GM10248 (cell line): Measurements from ENCODE around the gene TSLP.
A peak's percentile ranks its signal among the peaks of the same experiment; 100 is the strongest.

ENCODE experiments used
- CTCF ChIA-PET: fragments of 300-600 bp; sonication (Branson Sonifier 250); formaldehyde crosslinking; extraction: SDS; loops from one replicate; lab custom pipeline; 2021; ENCODE audit warnings: antibody characterized with exemption; lab: Yijun Ruan, JAX
- POLR2A ChIA-PET: fragments of 350-650 bp; sonication (Branson Sonifier 250); formaldehyde crosslinking; extraction: SDS; loops from one replicate; lab custom pipeline; 2020; ENCODE audit warnings: antibody characterized with exemption; lab: Yijun Ruan, JAX
- DNase-seq: peaks from one replicate; pipeline ENCODE4 v3.0.0; 2012; ENCODE audit errors: extremely low spot score
- CTCF ChIP-seq: IDR thresholded peaks from 2 replicates; pipeline ENCODE4 v1.5.1; 2012; ENCODE audit warnings: mild to moderate bottlenecking, low read depth; ENCODE audit errors: extremely low read depth, missing control alignments, control extremely low read depth

TSLP gene

GRCh38 chr5:111083323-111083722 lies 11.8 kb downstream of the TSLP start:
- TF ChIP-seq CTCF, result no peak
- no peak for DNase-seq
- ChIA-PET CTCF (interaction anchor here (1.5 kb wide), 1 partner anchor 11 kb away, joined by 3 read pairs; the partner anchor contains the start of gene TSLP), POLR2A (no interaction called here)

DNA sequence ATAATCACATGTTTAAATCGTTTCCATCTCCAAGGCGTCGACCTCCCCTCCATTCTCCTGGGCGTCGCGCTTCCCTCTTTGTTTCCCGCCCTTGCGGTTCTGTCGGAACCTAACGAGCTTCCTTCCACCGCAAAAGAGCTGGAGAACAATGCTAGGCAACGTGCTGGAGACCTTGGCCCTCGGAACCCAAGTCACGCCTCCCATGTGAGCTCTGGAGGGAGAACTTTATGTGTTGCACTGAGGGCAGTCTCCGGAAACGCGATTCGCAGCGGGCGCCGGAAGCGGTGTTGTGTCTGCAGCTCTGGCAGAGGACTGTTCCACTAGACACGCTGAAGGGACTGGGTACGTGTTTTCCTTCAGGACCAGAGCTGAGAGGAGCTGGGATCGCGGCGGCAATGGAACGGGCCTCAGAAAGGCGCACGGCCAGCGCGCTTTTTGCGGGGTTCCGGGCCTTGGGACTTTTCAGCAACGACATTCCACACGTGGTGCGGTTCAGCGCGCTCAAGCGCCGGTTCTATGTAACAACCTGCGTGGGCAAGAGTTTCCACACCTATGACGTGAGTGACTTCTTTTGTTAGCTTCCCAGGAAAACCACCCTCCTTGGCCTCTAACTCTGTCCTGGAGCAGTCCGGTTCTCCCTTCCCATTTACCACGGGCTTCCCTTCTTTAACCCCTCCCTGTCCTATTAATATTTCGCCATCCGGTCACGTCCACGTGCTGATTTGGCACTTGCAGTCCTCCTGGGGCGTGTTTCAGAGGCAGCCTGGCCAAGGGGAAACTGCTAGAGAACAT lies 20.7 kb downstream of the TSLP start, which contains the start of gene WDR36:
Gene WDR36 (plus strand): TSS at position 287 of the 792 bp plus-strand sequence. CDS start 109 bp downstream, at position 396.
- ChIA-PET CTCF (interaction anchor here (1.1 to 1.8 kb wide), 6 partner anchors 12 to 579 kb away, joined by 3 to 4 read pairs (median 3); no protein-coding TSS in a partner anchor), POLR2A (no interaction called here)
- peak; percentile 86 for DNase-seq
- no peak for TF ChIP-seq CTCF

- ChIA-PET POLR2A (no interaction called here), CTCF (interaction anchor here (1.3 kb wide), 1 partner anchor 339 kb away, joined by 3 read pairs; no protein-coding TSS in a partner anchor)
- DNase-seq, result no peak
- TF ChIP-seq CTCF, result no peak
Observed at GRCh38 chr5:111095982-111096381, 24.5 kb downstream of the TSLP start.

- CTCF ChIA-PET, result no interaction called here
- POLR2A ChIA-PET, result no interaction called here
- no peak for DNase-seq
- TF ChIP-seq CTCF, result no peak
Observed at GRCh38 chr5:111099058-111099778, 27.7 kb downstream of the TSLP start.

- CTCF ChIA-PET, result interaction anchor here (1.7 to 1.8 kb wide), 2 partner anchors 12 to 1054 kb away, joined by 3 to 5 read pairs; no protein-coding TSS in a partner anchor
- POLR2A ChIA-PET, result no interaction called here
- TF ChIP-seq CTCF, result no peak
- DNase-seq, result no peak
Observed at GRCh38 chr5:111106320-111106948, 34.9 kb downstream of the TSLP start.

- ChIA-PET POLR2A (no interaction called here), CTCF (no interaction called here)
- TF ChIP-seq CTCF, result no peak
- no peak for DNase-seq
Observed at GRCh38 chr5:111107371-111107770, 35.9 kb downstream of the TSLP start.
